GM12873 (cell line): ENCODE data around the gene HERC4.

Source experiments
- CTCF ChIP-seq: IDR thresholded peaks from 2 replicates; pipeline ENCODE4 v1.5.1; 2012; ENCODE audit warnings: low read depth, mild to moderate bottlenecking, moderate library complexity, low read length, control low read depth; ENCODE audit not compliant: insufficient read depth; ENCODE audit errors: missing control alignments

The HERC4 gene

GRCh38 chr10:68088740-68089139, 13.7 kb upstream of the HERC4 start:
- no peak for TF ChIP-seq CTCF

GRCh38 chr10:68087685-68088401, 12.8 kb upstream of the HERC4 start:
- TF ChIP-seq CTCF: no peak

- no peak for TF ChIP-seq CTCF
Observed at GRCh38 chr10:68086910-68087684, 12.0 kb upstream of the HERC4 start.

- no peak for TF ChIP-seq CTCF
Observed at GRCh38 chr10:68086011-68086410, 10.9 kb upstream of the HERC4 start.

- TF ChIP-seq CTCF: no peak
Observed at GRCh38 chr10:68084469-68084868, 9.4 kb upstream of the HERC4 start.

GRCh38 chr10:68083953-68084352, 8.9 kb upstream of the HERC4 start:
- no peak for TF ChIP-seq CTCF

- TF ChIP-seq CTCF: no peak
Observed at GRCh38 chr10:68082872-68083271, 7.8 kb upstream of the HERC4 start.
